Mesothelial cell of epicardium (in vitro differentiated cells): ENCODE measurements around the gene TMEM223. TPM values are rescaled to one million over a fixed set of nuclear protein-coding genes. Genes with fewer than 3 reads are reported as not detected.
"Not testable (repeated sequence)": the region's sequence is repeated elsewhere in the genome, so short reads cannot be mapped to it uniquely, and the experiment has no call there.

Source experiments
- DNase-seq, 2 experiments: peaks; one replicate each; pipeline ENCODE4 v3.0.0; 2021; ENCODE audit warnings: low spot score in 2 of 2; ENCODE audit not compliant: unreplicated experiment in 2 of 2
- H3K27ac Mint-ChIP-seq: 2 replicates; pipeline ENCODE4 v1.8.0; 2021; ENCODE audit warnings: mixed read lengths
- H3K27me3 Mint-ChIP-seq: 2 replicates; pipeline ENCODE4 v1.8.0; 2021; ENCODE audit warnings: low read depth, mixed read lengths
- H3K36me3 Mint-ChIP-seq: 2 replicates; pipeline ENCODE4 v1.8.0; 2021; ENCODE audit warnings: mixed read lengths
- H3K4me1 Mint-ChIP-seq: 2 replicates; pipeline ENCODE4 v1.8.0; 2021; ENCODE audit warnings: mixed read lengths
- H3K4me3 Mint-ChIP-seq: 2 replicates; pipeline ENCODE4 v1.8.0; 2021; ENCODE audit warnings: mild to moderate bottlenecking, moderate library complexity, mixed read lengths
- H3K9me3 Mint-ChIP-seq: 2 replicates; pipeline ENCODE4 v1.8.0; 2021; ENCODE audit warnings: mixed read lengths
- total RNA-seq: library from RNA; stranded (reverse); gene quantifications from 3 replicates; pipeline ENCODE4 v1.2.1, GENCODE V29; 2021
- TF ChIP-seq, protein P1 (sequence below): fragments of 200-600 bp; sonication (generic); IDR thresholded peaks from one replicate; pipeline ENCODE4 v1.5.0; 2021; ENCODE audit warnings: antibody characterized with exemption; ENCODE audit not compliant: unreplicated experiment

Gene TMEM223
- total RNA-seq, 1 donor from 2014 or later = 17.4 TPM

DNA sequence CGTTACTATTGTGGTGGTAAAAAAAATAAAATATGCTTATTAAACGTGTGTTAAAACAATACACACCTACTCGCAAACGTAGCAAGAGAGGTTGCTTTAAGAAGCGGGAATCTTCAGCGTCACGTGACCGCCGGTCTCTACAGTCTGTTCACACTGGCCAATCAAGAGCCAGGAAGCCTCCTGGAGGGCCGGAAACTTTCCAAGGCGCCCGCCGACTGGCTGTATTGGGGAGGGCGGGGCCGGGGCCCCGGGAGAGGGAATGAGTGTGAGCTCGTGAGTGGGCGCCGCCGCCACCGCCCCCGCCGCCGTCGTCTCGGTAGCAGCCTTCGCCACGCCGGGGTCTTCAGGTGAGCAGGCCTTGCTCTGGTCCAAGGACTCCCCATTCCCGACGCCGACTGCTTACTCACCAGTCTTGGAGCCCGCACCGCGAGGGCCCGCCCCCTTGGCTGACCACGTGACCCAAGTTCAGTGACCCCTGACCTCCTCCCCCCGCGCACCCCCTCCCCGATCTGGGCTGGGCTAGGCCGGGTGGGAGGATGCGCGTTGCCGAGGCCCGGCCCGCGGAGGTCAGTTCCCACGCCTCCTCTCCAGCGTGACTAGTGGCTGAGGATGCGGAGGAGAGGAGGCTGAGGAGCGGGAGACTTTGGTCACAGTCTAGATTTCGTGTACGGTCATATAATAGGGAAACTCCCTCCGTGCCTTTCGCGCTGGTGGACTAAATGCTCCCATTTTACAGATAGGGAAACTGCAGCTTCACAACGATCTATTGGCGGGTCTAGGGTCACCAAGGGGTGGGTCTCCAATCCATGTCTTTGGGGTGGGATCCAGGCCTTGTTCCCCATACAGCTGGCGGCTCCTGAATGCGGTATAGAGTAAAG, 20.4 kb downstream of the TMEM223 start, which contains the start of gene TAF6L:
TSS of gene TAF6L (plus strand) at position 253 of the 878 bp plus-strand sequence. CDS start 4,388 bp downstream, outside the sequence.
- Mint-ChIP-seq H3K27me3 (no peaks in the 10 kb centered on the region), H3K4me3 (peak within 1 kb of the TSS; percentile 80)
- DNase-seq = peak; percentile 91 to 92

DNA sequence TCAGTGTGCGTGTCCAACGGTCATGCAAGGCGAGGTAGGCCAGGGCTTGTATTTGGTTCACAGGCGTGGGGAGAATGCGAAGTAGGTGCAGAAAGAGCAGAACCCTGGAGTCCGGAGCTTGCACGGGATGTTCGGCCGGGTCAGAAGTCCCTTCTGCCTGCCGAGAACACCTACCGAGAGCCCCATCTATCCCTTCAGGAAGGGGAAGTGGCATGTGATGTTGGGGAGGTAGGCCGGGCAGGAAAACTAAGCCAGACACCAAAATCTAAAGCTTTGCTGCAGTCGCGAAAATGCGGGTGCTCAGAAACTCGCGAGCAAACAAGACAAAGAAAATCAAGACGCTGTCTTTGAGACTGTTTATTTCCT, 21.0 kb downstream of the TMEM223 start:
- Mint-ChIP-seq H3K4me3 (peak overlapping the region; percentile 80), H3K4me1 (peaks cover 18% of the 10 kb centered on the region), H3K27me3 (no peaks in the 10 kb centered on the region), H3K27ac (peak overlapping the region; percentile 98), H3K9me3 (no peaks in the 10 kb centered on the region), H3K36me3 (peaks cover 14% of the 10 kb centered on the region)
- peak in 1 of 2 experiments; percentile 46 for DNase-seq
- TF ChIP-seq, protein P1, sequence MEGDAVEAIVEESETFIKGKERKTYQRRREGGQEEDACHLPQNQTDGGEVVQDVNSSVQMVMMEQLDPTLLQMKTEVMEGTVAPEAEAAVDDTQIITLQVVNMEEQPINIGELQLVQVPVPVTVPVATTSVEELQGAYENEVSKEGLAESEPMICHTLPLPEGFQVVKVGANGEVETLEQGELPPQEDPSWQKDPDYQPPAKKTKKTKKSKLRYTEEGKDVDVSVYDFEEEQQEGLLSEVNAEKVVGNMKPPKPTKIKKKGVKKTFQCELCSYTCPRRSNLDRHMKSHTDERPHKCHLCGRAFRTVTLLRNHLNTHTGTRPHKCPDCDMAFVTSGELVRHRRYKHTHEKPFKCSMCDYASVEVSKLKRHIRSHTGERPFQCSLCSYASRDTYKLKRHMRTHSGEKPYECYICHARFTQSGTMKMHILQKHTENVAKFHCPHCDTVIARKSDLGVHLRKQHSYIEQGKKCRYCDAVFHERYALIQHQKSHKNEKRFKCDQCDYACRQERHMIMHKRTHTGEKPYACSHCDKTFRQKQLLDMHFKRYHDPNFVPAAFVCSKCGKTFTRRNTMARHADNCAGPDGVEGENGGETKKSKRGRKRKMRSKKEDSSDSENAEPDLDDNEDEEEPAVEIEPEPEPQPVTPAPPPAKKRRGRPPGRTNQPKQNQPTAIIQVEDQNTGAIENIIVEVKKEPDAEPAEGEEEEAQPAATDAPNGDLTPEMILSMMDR = no peak

More for the DNA sequence above, 20.4 kb downstream of the TMEM223 start, which contains the start of gene TAF6L:
- Mint-ChIP-seq H3K4me1 (peaks cover 18% of the 10 kb centered on the region), H3K27ac (peak within 1 kb of the TSS; percentile 98), H3K36me3 (peaks cover 12% of the 10 kb centered on the region), H3K9me3 (no peaks in the 10 kb centered on the region)
- TF ChIP-seq, protein P1 = no peak

DNA sequence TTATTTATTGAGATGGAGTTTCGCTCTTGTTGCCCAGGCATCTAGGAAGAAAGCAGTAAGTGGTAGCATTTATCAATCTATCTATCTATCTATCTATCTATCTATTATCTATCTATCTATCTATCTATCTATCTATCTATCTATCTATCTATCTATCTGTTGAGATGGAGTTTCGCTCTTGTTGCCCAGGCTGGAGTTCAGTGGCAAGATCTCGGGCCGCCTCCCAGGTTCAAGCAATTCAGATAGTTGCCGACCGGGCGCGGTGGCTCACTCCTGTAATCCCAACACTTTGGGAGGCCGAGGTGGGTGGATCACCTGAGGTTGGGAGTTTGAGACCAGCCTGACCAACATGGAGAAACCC, 31.0 kb downstream of the TMEM223 start:
- Mint-ChIP-seq H3K4me3 (peak overlapping the region; percentile 97), H3K4me1 (peaks cover 14% of the 10 kb centered on the region), H3K27ac (peak overlapping the region; percentile 30), H3K36me3 (peaks cover 10% of the 10 kb centered on the region)
- not testable (repeated sequence) for DNase-seq, H3K9me3 Mint-ChIP-seq, H3K27me3 Mint-ChIP-seq

DNA sequence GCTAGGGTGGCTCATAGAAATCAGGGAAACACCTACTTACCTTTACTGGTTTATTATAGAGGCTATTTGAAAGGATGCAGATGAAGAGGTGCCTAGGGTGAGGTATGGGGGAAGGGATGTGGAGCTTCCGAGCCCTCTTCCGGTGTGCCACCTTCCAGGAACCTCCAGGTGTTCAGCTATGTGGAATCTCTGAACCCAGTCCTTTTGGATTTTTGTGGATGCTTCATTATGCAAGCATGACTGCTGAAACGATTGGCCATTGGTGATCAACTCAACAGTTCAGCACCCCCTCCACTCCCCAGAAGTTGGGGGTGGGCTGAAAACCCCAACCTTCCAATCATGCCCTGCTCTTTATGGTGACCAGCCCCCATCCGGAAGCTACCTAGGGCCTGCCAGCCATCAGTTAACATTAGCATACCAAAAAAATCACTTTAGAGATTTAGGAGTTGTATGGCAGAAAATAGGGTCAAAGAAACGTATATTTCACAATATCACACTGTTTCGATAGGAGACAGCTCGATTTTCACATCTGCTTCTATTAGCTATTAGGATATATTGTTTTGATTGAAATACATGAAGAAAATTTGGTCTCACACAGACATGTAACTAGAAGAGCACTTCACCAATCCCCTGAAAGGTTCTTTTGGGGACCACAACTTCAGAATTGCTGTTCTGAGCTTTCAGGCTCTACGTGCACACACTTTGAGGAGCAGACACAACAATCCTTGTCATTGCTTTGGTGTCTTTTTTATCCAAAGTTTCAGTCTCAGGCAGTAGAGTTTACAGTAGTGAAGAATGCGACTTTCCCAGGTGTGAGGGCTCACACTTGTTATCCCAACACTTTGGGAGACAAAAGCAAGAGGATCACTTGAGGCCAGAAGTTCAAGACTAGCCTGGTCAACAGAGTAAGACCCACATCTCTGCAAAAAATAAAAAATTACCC, 33.7 kb downstream of the TMEM223 start:
- H3K36me3 Mint-ChIP-seq = peaks cover 3% of the 10 kb centered on the region
- no peak for DNase-seq
- H3K9me3 Mint-ChIP-seq = no peaks in the 10 kb centered on the region
- TF ChIP-seq, protein P1 = no peak
- no peak overlapping the region for H3K27ac Mint-ChIP-seq
- H3K4me1 Mint-ChIP-seq = peaks cover 23% of the 10 kb centered on the region
- H3K4me3 Mint-ChIP-seq = no peak overlapping the region
- H3K27me3 Mint-ChIP-seq = no peaks in the 10 kb centered on the region

DNA sequence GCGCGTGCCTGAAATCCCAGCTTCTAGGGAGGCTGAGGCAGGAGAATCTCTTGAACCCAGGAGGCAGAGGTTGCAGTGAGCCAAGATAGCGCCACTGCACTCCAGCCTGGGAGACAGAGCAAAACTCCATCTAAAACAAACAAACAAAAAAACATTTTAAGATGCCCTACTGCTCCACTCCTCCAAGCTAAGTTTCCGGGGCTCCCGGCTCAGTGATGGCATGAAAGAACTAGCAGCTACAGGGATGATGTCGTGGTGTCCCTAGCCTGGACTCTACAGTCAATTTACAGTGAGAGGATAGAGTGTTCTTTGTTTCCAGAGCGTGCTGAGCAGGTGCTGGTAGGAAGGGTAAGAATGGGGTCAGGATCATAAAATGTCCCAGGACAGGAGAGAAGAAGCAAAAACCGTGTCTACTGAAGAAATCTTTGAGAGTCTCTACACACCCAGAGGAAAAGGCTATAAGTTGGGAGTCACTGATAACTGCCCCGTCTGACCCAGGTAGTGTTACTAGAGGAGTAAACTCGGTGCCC, 36.7 kb downstream of the TMEM223 start:
- Mint-ChIP-seq H3K27ac (peak overlapping the region; percentile 48), H3K36me3 (peaks cover 5% of the 10 kb centered on the region), H3K4me1 (peaks cover 10% of the 10 kb centered on the region), H3K9me3 (no peaks in the 10 kb centered on the region), H3K4me3 (peak overlapping the region; percentile 97), H3K27me3 (no peaks in the 10 kb centered on the region)
- TF ChIP-seq, protein P1 = no peak
- no peak for DNase-seq
